Brain microvascular endothelial cell (primary cell): Measurements from ENCODE around the gene USH2A.

Source experiments
- DNase-seq: peaks from one replicate; pipeline ENCODE4 v3.0.0-alpha.2; 2020
- H3K27ac ChIP-seq: fragments of 250-450 bp; sonication (Bioruptor Pico); 2 replicates; pipeline ENCODE4 v1.5.1; 2020; ENCODE audit warnings: mild to moderate bottlenecking, moderate library complexity
- H3K27me3 ChIP-seq: fragments of 250-450 bp; sonication (Bioruptor Pico); replicated peaks from 2 replicates; pipeline ENCODE4 v1.5.1; 2020; ENCODE audit warnings: mild to moderate bottlenecking
- H3K36me3 ChIP-seq: fragments of 250-450 bp; sonication (Bioruptor Pico); replicated peaks from 2 replicates; pipeline ENCODE4 v1.5.1; 2020; ENCODE audit warnings: mild to moderate bottlenecking
- H3K4me3 ChIP-seq: 2 replicates; pipeline ENCODE4 v1.5.1; 2011; ENCODE audit warnings: low read depth, mild to moderate bottlenecking, control low read depth, low read length, moderate library complexity
- CTCF ChIP-seq: IDR thresholded peaks from 2 replicates; pipeline ENCODE4 v1.5.1; 2011; ENCODE audit warnings: low read depth, mild to moderate bottlenecking, moderate library complexity, low read length, control low read depth, inconsistent platforms; ENCODE audit errors: missing control alignments
- in situ Hi-C: cut with HindIII; loops from 2 replicates; pipeline ENCODE4 v1.10.0; 2017; ENCODE audit warnings: low sequenced_read_pairs, low pct_ligation_motif_present

Gene USH2A

GRCh38 chr1:215710036-215710898 is 713.0 kb downstream of the USH2A start:
- peak; percentile 29 for DNase-seq
- peak; percentile 78 for TF ChIP-seq CTCF
- Histone ChIP-seq H3K4me3 (no peak overlapping the region), H3K36me3 (no peaks in the 10 kb centered on the region), H3K27me3 (no peaks in the 10 kb centered on the region), H3K27ac (no peak overlapping the region)
- in situ Hi-C loops: no loop called here

GRCh38 chr1:215704089-215704860 is 719.0 kb downstream of the USH2A start:
- DNase-seq: no peak
- no peak for TF ChIP-seq CTCF
- Histone ChIP-seq H3K27me3 (no peaks in the 10 kb centered on the region), H3K36me3 (no peaks in the 10 kb centered on the region), H3K4me3 (no peak overlapping the region), H3K27ac (no peak overlapping the region)
- in situ Hi-C loops: no loop called here

- Histone ChIP-seq H3K27me3 (no peaks in the 10 kb centered on the region), H3K27ac (no peak overlapping the region), H3K4me3 (no peak overlapping the region), H3K36me3 (no peaks in the 10 kb centered on the region)
- in situ Hi-C loops: no loop called here
- no peak for DNase-seq
- no peak for TF ChIP-seq CTCF
Measured at GRCh38 chr1:215682232-215682631, 741.0 kb downstream of the USH2A start.

GRCh38 chr1:215681041-215681440 is 742.2 kb downstream of the USH2A start:
- Histone ChIP-seq H3K27ac (no peak overlapping the region), H3K4me3 (no peak overlapping the region), H3K36me3 (no peaks in the 10 kb centered on the region), H3K27me3 (no peaks in the 10 kb centered on the region)
- TF ChIP-seq CTCF: no peak
- DNase-seq: no peak
- in situ Hi-C loops: no loop called here

- Histone ChIP-seq H3K27me3 (no peaks in the 10 kb centered on the region), H3K4me3 (no peak overlapping the region), H3K36me3 (no peaks in the 10 kb centered on the region), H3K27ac (no peak overlapping the region)
- in situ Hi-C loops: no loop called here
- TF ChIP-seq CTCF: no peak
- no peak for DNase-seq
Measured at GRCh38 chr1:215679231-215679630, 744.0 kb downstream of the USH2A start.
